H1 (cell line): ENCODE data around the gene OVOL3.

Experiments
- BRCA1 ChIP-seq: IDR thresholded peaks from 2 replicates; pipeline ENCODE4 v1.6.1; 2012; ENCODE audit warnings: low read depth, low read length, improper control_type of control experiment
- MAFK ChIP-seq: IDR thresholded peaks from 2 replicates; pipeline ENCODE4 v1.6.1; 2012; ENCODE audit warnings: low read depth, mild to moderate bottlenecking, improper control_type of control experiment, low read length

DNA sequence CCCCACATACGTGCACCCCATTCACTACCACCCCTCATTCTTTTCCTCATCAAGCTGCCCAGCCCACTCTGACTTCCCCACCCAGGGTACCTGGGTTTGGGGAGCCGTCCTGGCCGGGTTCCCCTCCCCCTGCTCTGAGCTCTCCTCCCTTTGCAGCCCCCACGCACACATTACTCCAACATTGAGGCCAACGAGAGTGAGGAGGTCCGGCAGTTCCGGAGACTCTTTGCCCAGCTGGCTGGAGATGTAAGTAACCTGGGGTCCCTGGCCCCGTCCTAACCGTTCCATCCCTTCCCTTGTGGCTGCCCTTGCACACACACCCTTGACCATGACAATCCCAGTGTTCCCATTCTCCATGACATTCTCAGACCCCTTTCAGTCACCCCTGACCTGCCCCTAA, 31.6 kb downstream of the OVOL3 start:
- TF ChIP-seq MAFK: no peak
- TF ChIP-seq BRCA1: no peak
